WERI-Rb-1 (cell line): ENCODE data around the gene TMEM11.

Source experiments
- DNase-seq: peaks from one replicate; pipeline ENCODE4 v3.0.0-alpha.2; 2020
- H3K27ac ChIP-seq: fragments of 250-450 bp; sonication (Bioruptor Pico); 2 replicates; pipeline ENCODE4 v1.5.1; 2020; ENCODE audit warnings: mild to moderate bottlenecking, moderate library complexity
- H3K27me3 ChIP-seq: fragments of 250-450 bp; sonication (Bioruptor Pico); 2 replicates; pipeline ENCODE4 v1.5.1; 2021; ENCODE audit warnings: mild to moderate bottlenecking, low read depth, moderate library complexity; ENCODE audit not compliant: insufficient read depth, severe bottlenecking
- H3K36me3 ChIP-seq: fragments of 250-450 bp; sonication (Bioruptor Pico); 2 replicates; pipeline ENCODE4 v1.5.1; 2020; ENCODE audit warnings: mild to moderate bottlenecking, moderate library complexity
- H3K4me3 ChIP-seq: 2 replicates; pipeline ENCODE4 v1.5.1; 2011; ENCODE audit warnings: low read depth, mild to moderate bottlenecking, control low read depth, low read length
- H3K9me3 ChIP-seq: fragments of 250-450 bp; sonication (Bioruptor Pico); 2 replicates; pipeline ENCODE4 v1.5.1; 2021; ENCODE audit warnings: mild to moderate bottlenecking, moderate library complexity; ENCODE audit not compliant: severe bottlenecking
- CTCF ChIP-seq: IDR thresholded peaks from 2 replicates; pipeline ENCODE4 v1.5.1; 2011; ENCODE audit warnings: low read depth, mild to moderate bottlenecking, control low read depth, inconsistent platforms, low read length

The TMEM11 gene

GRCh38 chr17:21239680-21240368 lies 25.9 kb upstream of the TMEM11 start:
- Histone ChIP-seq H3K9me3 (no peaks in the 10 kb centered on the region), H3K27ac (no peak overlapping the region), H3K4me3 (no peak overlapping the region), H3K36me3 (no peaks in the 10 kb centered on the region), H3K27me3 (no peaks in the 10 kb centered on the region)
- no peak for DNase-seq
- peak; percentile 53 for TF ChIP-seq CTCF

GRCh38 chr17:21235921-21236320 lies 22.0 kb upstream of the TMEM11 start:
- H3K9me3 ChIP-seq = peaks cover 5% of the 10 kb centered on the region
- DNase-seq = no peak
- no peak for TF ChIP-seq CTCF
- H3K36me3 ChIP-seq = no peaks in the 10 kb centered on the region
- H3K27ac ChIP-seq = no peak overlapping the region
- H3K4me3 ChIP-seq = no peak overlapping the region
- no peaks in the 10 kb centered on the region for H3K27me3 ChIP-seq

- no peak for TF ChIP-seq CTCF
- Histone ChIP-seq H3K27me3 (no peaks in the 10 kb centered on the region), H3K27ac (no peak overlapping the region), H3K36me3 (no peaks in the 10 kb centered on the region), H3K9me3 (peaks cover 5% of the 10 kb centered on the region), H3K4me3 (no peak overlapping the region)
- no peak for DNase-seq
Observed at GRCh38 chr17:21233581-21234347, 19.8 kb upstream of the TMEM11 start.

GRCh38 chr17:21232033-21232749 lies 18.2 kb upstream of the TMEM11 start:
- H3K36me3 ChIP-seq = no peaks in the 10 kb centered on the region
- H3K9me3 ChIP-seq = peaks cover 5% of the 10 kb centered on the region
- TF ChIP-seq CTCF = no peak
- no peak overlapping the region for H3K27ac ChIP-seq
- H3K4me3 ChIP-seq = no peak overlapping the region
- no peaks in the 10 kb centered on the region for H3K27me3 ChIP-seq
- no peak for DNase-seq

GRCh38 chr17:21231533-21231932 lies 17.6 kb upstream of the TMEM11 start:
- no peak for DNase-seq
- no peak for TF ChIP-seq CTCF
- peaks cover 5% of the 10 kb centered on the region for H3K9me3 ChIP-seq

More at GRCh38 chr17:21231533-21231932, 17.6 kb upstream of the TMEM11 start:
- no peaks in the 10 kb centered on the region for H3K27me3 ChIP-seq
- no peak overlapping the region for H3K4me3 ChIP-seq
- H3K36me3 ChIP-seq = no peaks in the 10 kb centered on the region
- H3K27ac ChIP-seq = no peak overlapping the region
